Stimulated activated CD8-positive, alpha-beta memory T cell treated with anti-CD3 and anti-CD28 coated beads, Interleukin-12 subunit alpha, Interleukin-12 subunit beta, amount 100 ng/mL, for 1 hour (primary cell): ENCODE data around the gene KMT2A.
"Not testable (repeated sequence)": the region's sequence is repeated elsewhere in the genome, so short reads cannot be mapped to it uniquely, and the experiment has no call there.

Experiments
- DNase-seq: peaks from one replicate; pipeline ENCODE4 v3.0.0-alpha.2; 2020; ENCODE audit warnings: low read depth

The KMT2A gene

GRCh38 chr11:118435290-118435892 is 901 bp upstream of the KMT2A start:
- DNase-seq: no peak

- DNase-seq: no peak
These were observed 431 bp downstream of the KMT2A start for GRCh38 chr11:118436639-118437207.

- DNase-seq: no peak
These were observed 1.2 kb downstream of the KMT2A start for GRCh38 chr11:118437208-118438125.

GRCh38 chr11:118438314-118438931 is 2.1 kb downstream of the KMT2A start:
- DNase-seq: no peak

- DNase-seq: no peak
These were observed 3.4 kb downstream of the KMT2A start for GRCh38 chr11:118439646-118440045.

GRCh38 chr11:118441770-118442275 is 5.5 kb downstream of the KMT2A start:
- DNase-seq: no peak

GRCh38 chr11:118442301-118442700 is 6.0 kb downstream of the KMT2A start:
- no peak for DNase-seq

GRCh38 chr11:118442908-118443589 is 6.8 kb downstream of the KMT2A start:
- DNase-seq: no peak

- no peak for DNase-seq
These were observed 7.4 kb downstream of the KMT2A start for GRCh38 chr11:118443590-118444218.

GRCh38 chr11:118447423-118447822 is 11.1 kb downstream of the KMT2A start:
- no peak for DNase-seq

- DNase-seq: no peak
These were observed 12.0 kb downstream of the KMT2A start for GRCh38 chr11:118448294-118448693.

- DNase-seq: no peak
These were observed 13.1 kb downstream of the KMT2A start for GRCh38 chr11:118449316-118449918.

- no peak for DNase-seq
These were observed 14.2 kb downstream of the KMT2A start for GRCh38 chr11:118450451-118450850.

GRCh38 chr11:118462178-118462577 is 25.9 kb downstream of the KMT2A start:
- no peak for DNase-seq

GRCh38 chr11:118468968-118469367 is 32.7 kb downstream of the KMT2A start:
- DNase-seq: not testable (repeated sequence)

GRCh38 chr11:118471030-118471429 is 34.7 kb downstream of the KMT2A start:
- DNase-seq: no peak

- no peak for DNase-seq
These were observed 37.2 kb downstream of the KMT2A start for GRCh38 chr11:118473537-118473936.

GRCh38 chr11:118476676-118477075 is 40.4 kb downstream of the KMT2A start:
- no peak for DNase-seq

GRCh38 chr11:118481238-118481637 is 44.9 kb downstream of the KMT2A start:
- not testable (repeated sequence) for DNase-seq

- DNase-seq: no peak
These were observed 48.1 kb downstream of the KMT2A start for GRCh38 chr11:118484405-118484804.

- no peak for DNase-seq
These were observed 49.0 kb downstream of the KMT2A start for GRCh38 chr11:118485273-118485672.
